ENCODE results near the gene ALPG.
A peak's percentile ranks its signal among the peaks of the same experiment; 100 is the strongest.
"Not testable (repeated sequence)": the region's sequence is repeated elsewhere in the genome, so short reads cannot be mapped to it uniquely, and the experiment has no call there.

Gene ALPG

DNA sequence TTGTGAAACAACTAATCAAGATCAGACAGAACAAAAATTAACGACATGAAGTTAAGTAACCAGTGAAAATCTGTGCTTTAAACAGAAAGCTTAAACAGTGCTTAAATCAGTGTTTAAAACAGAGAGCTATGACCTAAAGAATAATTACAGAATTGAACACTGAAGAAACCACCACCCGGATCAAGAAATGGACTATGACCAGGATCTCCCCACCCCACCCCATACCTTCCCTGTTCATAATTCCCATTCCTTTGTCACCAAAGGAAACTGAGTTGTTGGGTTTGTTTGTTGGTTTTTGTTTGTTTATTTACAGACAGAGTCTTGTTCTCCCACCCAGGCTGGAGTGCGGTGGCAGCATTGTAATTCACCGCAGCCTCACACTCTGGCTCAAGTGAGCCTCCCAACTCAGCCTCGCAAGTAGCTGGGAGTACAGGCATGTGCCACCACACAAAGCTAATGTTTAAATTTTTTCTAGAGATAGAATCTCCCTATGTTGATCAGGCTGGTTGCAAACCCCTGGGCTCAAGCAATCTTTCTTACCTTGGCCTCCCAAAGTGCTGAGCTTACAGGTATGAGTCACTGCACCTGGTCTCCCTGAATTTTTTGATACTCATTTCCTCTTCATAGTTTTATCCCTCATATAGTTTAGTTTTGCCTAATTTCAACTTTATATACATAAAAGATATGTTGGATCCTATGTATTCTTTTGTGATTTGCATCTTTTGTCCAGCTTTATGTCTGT is 8.2 kb upstream of the ALPG start:
- no peak for DNase-seq

DNA sequence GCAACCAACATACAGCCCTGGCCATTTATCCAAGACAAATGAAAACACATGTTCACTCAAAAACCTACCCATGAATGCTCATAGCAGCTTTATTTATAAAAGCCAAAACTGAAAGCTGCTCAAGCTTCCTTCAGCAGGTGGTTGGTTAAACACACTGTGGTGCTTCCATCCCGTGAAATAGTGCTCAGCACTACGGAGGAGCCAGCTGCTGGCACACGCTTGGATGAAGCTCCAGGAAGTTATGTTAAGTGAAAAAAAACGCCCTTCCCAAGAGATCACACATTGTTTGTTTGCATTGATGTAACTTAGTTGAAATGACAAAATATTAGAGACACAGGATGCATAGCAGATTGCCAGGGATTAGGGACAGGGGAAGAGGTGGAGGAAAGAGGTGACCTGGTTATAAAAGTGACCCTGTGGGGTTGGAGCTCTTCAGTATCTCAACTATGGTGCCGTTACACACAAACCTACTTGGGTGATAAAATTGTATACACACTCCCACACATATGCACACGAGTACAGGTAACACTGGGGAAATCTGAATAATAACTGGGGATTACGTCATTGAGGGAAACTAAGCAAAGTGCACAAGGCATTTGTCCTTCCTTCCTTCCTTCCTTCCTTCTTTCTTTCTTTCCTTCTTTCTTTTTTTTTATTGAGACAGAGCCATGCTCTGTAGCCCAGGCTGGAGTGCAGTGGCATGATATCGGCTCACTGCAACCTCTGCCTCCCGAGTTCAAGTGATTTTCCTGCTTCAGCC is 6.2 kb upstream of the ALPG start:
- DNase-seq: no peak

DNA sequence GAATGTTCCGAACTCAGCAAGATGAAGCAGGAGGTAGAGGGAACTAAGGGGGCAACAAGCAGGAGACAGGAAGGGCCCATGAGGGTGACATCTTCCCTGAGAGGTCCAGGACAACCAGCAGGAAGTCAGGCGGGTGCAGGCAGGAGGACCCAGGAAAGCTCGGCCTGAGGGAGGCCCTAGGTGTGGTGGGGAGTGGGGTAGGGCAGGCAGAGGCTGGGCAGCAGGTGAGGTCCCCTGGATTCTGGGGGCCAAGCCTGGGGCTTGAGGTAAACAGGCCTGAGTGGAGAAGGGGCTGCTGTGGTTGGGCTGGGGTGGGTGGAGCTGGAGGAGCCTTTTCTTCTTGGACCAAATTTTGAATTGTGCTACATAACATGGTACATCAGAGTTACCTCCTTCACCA is 4.1 kb upstream of the ALPG start:
- DNase-seq: no peak

- no peak for DNase-seq
Measured at GRCh38 chr2:232405943-232406510, 617 bp upstream of the ALPG start.

GRCh38 chr2:232407428-232408150 is 945 bp downstream of the ALPG start:
- not testable (repeated sequence) for DNase-seq

GRCh38 chr2:232408269-232408668 is 1.6 kb downstream of the ALPG start:
- DNase-seq: not testable (repeated sequence)

DNA sequence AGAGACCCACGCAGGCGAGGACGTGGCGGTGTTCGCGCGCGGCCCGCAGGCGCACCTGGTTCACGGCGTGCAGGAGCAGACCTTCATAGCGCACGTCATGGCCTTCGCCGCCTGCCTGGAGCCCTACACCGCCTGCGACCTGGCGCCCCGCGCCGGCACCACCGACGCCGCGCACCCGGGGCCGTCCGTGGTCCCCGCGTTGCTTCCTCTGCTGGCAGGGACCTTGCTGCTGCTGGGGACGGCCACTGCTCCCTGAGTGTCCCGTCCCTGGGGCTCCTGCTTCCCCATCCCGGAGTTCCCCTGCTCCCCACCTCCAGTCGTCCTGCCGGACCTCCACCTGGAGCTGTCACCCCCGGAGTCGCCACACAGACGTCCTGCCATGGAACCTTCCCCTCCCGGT is 3.0 kb downstream of the ALPG start:
- DNase-seq: not testable (repeated sequence)

DNA sequence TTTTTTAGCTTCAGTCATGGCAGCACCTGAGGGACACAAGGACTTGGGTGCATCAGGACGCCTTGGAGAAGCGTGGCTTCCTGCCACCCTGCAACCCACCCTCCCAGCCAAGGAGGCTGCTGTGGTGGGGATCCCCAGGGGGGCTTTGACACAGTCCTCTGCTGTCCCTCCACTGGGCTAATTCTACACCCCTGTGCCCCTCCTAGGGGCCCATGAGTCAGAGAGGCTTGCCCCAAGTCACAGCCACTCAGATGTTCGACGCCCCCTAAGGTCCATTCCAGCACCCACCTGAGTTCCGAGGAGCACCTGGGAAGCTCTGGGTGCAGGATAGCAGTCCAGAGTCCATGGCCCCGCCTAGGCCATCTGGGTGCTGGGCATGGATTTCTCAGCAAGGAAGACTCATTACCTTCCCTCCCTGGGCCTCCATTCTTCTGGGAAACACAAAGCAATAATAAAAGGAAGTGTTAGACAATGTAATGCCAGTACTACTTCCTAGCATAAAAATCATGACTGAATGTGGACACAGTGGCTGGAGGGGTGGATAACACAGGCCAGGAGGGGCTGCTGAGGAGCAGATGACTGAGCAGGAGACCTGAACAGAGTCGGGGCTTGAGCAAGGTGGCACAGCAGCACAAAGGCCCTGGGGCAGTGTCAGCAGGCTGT is 3.7 kb downstream of the ALPG start:
- no peak for DNase-seq

GRCh38 chr2:232411901-232412629 is 5.4 kb downstream of the ALPG start:
- no peak for DNase-seq

GRCh38 chr2:232412986-232413385 is 6.3 kb downstream of the ALPG start:
- DNase-seq: no peak

GRCh38 chr2:232415138-232415690 is 8.6 kb downstream of the ALPG start:
- no peak for DNase-seq

DNA sequence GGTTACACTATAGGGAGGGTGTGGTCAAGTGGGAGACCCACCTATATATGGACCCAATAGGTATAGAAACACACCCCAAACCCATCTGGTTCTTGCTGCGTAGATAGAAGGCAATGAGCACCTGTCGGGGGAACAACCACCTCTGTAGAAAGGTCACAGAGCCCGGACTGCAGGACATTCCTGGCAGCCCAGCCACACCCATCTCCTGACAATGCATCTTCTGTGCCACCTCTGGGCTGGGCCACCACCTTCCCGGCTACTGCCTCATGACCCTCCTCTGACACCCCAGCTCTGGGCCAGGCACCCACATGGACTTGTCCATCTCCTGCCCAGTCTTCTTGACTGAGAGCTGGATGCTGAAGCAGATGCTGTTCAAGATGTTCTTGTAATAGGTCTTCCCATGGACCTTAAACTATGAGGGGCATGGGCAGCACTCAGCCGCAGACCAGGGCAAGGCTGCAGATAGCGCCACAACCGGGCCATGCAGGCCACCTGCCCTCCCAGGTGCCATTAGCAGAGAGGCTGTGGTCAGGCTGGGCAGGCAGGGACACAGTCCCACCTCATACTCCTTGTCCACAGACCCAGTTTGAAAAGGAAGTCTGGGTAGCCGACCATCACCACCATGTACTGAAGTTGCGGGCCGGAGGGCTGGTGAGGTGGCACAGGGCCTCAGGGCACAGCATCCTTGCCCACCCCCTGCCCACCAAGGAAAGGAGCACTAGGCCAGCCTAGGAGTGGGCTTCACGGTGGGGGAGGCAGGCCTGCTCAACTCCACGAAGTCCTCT is 9.3 kb downstream of the ALPG start:
- no peak for DNase-seq

- DNase-seq: no peak
Measured at GRCh38 chr2:232416521-232417470, 10.2 kb downstream of the ALPG start.

GRCh38 chr2:232417489-232417888 is 10.8 kb downstream of the ALPG start:
- no peak for DNase-seq

DNA sequence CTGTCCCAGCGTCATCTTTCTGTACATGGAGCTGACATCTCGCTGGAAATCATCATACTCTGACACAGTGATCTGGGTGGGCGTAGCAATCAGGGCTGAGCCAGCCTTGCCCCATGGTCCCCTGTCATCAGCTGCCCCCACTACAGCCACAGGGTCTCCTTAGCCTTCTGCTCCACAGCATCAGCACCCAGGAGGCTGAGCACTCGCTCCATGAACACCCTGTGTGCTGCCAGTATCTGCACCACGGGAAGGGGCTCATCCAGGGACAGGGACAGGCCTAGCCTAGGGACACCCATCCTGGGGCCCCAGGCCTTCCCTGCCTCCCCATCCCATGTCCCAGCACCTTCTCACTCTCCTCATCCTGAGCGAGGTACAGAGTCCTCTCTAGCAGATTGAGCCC is 11.4 kb downstream of the ALPG start:
- no peak for DNase-seq

DNA sequence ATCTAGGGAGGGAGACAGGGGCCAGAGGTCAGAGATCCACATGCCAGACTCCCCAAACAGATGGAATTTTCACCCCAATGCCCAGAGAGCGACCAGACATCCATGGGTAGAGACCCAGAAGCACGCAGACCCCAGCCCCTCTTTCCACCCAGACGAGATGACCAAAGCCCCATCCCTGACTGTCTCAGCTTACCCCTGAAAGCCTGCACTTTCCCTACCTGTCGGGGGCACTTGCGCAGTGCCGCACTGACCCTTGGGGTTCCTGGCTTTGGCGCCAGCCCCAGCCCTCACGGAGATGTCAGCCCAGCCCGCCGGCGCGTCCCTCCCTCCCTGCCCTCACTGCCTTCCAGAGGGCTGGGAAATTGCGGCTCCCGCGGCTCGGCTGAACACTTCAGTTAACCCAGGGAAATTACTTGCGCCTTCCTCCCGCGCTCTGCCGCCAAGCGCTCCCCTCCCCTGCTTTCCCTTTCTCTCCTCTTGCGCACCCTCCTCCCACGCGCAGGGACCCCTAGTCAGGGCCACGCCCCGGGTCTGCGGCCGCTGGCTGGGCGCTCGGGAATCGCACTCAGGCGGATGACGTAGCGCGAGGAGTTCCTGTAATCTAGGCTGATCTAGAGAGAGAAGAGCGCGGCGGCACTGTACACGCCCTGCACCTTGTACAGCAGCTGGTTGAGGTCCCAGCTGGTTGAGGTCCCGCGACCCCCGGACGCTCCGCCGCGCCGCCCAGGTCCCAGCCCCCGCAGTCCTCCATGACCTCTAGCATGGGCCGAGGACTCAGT is 12.0 kb downstream of the ALPG start:
- DNase-seq: peak; percentile 12

DNA sequence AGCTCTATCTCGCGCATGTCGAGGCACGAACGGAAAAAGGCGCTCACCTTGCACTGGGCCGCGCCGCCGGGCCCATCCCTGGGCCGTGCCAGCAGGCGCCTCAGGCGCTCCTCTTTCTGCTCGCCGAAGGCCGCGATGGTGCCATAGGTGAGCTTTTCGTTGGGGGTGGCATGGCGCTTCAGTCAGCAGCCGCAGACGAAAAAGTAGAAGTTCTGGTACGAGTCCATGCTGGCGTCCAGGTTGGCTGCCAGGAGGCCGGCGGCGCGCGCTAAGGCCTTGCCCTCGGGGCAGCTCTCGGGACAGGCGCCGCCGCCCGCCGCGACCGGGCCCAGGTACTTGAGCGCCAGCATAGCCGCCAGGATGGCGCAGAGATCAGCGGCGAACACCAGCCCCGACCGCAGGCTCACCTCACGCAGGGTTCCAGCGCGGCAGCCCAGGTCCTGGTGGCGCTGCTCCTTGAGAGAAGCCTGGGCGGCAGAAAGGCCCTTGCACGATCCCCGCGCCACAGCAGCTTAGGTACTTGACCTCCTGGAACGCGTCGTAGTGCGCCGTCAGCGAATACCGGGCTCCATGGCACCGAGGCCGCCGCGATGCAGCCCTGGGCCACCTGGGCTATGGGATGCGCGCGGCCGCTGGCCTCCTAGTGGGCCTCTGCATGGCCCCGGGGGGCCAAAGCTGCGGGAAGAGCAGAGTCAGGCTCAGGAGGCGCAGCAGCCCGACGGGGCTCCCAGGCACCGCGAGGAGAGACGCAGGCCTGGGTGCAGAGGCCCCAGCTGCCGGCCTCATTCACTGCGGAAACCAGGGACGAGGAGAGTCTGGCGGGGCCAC is 12.8 kb downstream of the ALPG start:
- DNase-seq: no peak

- DNase-seq: no peak
Measured at GRCh38 chr2:232420073-232420454, 13.4 kb downstream of the ALPG start.

Data from fibroblast of skin of scalp (primary cell).